Activated naive CD8-positive, alpha-beta T cell treated with anti-CD3 and anti-CD28 coated beads, Interleukin-2, amount 50 U/mL, for 16 hours (primary cell): Measurements from ENCODE around the gene SGSM1.

Source experiments
- DNase-seq: peaks from one replicate; pipeline ENCODE4 v3.0.0-alpha.2; 2020; ENCODE audit warnings: low read depth, low spot score

SGSM1 gene

GRCh38 chr22:24807284-24807950 is 1.4 kb downstream of the SGSM1 start:
- DNase-seq, result no peak

- DNase-seq, result no peak
These were observed 3.3 kb downstream of the SGSM1 start for GRCh38 chr22:24809331-24809730.

DNA sequence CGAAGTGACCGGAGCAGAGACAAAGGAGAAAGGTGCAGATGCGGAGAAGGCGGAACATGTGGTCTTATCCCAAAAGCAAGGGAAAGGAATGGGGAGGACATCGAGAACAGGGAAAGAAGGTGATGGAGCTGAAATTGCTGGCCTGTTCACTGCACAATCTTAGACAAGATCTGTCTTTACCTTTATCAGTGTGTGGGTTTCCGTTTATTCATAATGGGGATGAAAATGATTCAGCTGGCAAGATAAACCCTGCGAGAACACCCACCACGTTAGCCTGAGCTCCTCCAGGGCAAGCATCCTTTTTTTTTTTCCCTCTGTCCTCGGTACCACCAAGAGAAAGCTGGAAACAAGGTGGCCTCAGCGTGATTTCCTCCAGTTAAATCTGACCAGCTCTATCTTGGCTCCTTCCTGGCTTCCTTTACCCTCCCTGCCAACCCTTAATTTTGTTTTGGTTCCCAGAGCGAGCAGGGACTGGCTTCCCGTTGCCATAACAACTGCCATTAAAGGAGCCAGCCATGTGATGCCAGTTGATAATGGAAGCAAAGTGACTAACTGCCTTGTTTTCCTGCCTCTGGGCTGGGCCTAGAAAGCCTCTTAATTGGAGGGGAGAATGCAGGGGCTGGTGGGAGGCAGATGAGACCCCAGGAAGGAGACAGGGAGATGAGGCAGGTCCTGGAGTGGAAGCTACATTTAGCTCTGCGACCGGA is 4.2 kb downstream of the SGSM1 start:
- no peak for DNase-seq

DNA sequence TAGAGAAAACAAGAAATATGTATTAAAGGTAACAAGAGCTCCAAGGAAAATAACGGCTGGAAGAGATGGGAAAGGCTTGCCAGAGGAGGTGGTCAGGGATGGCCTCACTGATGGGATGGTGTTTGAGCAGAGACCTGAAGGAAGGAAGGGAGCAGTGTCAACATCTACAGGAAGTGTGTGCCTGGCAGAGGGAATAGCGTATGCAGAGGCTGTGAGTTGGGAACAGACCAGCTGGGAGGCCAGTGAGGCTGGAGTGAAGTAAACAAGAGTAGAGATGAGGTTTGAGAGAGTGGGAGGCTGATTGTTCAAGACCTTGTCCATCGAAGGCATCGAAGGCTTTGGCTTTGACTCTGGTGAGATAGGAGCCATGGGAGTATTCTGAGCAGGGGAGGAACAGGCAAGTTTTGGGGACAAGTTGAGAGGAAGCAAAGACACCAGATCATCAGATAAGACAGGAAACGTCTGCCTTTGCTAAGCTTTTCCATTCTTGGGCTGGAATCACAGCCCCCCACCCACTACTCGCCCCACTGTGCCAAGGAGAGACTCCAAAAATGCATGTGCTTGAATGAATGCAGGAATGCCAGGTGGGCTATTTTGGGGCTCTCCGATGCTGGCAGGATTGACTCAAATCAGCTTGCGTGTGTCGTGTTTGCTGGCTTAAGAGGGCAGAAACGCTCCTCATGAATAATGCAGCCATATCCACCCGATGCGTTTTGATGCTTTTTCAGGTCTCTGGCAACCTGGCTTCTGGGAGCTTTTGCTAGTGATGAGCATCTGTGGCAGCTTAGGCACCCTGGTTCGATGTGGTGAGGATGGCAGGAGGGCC is 7.2 kb downstream of the SGSM1 start:
- DNase-seq, result no peak

GRCh38 chr22:24813861-24814770 is 8.1 kb downstream of the SGSM1 start:
- DNase-seq, result no peak

DNA sequence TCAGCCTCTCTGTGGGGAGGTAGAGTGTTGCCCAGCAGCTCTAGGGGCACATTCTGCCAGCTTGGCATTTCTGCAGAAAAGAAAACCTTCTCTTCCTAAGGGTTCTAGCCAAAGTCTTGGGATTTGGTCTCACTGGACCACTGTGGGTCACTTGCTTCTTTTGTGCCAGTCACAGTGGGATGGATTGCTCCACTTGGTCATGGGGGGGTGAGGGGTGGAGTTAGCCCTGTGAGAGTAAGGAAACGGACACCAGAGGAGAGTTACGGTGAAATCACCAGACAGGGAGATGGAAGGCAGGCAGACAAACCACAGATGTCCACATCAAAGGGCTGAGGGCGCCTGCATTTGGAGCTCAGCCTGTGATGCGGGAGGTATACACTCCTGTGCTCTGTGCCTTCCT is 10.8 kb downstream of the SGSM1 start:
- no peak for DNase-seq

GRCh38 chr22:24819487-24819886 is 13.5 kb downstream of the SGSM1 start:
- DNase-seq, result no peak

- DNase-seq, result no peak
These were observed 14.0 kb downstream of the SGSM1 start for GRCh38 chr22:24819911-24820461.

- DNase-seq, result no peak
These were observed 16.5 kb downstream of the SGSM1 start for GRCh38 chr22:24822471-24822870.

- no peak for DNase-seq
These were observed 17.8 kb downstream of the SGSM1 start for GRCh38 chr22:24823787-24824186.

DNA sequence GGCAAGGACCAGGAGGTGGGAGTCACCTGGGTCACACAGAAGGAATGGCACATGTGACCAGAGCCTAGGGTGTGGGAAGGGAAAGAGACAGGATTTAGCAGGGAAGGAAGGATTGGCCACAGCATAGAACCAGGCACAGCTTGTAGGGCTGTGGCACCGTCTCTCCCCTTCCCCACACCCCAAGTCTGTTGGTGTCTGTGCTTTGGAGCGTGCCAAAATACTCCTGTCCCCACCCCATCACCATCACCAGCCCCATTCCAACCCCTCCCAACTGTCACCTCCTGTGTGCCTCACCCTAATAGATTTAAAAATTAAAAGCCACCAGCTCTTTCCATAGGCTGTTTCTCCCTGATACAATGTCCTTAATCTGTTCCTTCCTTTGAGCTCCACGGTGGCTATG is 18.2 kb downstream of the SGSM1 start:
- DNase-seq, result no peak

DNA sequence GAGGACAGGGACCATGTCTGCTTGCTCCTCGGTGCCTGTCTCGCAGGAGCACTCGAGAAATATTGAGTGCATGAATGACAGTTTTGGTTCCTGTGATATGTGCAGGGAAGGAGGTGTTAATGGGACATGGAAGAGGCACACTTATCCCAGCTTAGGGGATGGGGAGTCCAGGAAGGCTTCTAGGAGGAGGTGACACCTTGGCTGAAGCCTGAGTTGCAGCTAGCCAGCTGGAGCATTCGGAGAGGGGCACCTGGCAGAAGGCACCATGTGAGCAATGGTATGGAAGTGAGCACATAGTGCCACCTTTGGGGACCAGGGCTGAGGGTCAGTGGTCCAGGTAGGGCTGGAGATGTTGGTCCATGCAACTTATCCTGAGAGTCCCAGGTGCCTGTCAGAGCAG is 18.9 kb downstream of the SGSM1 start:
- no peak for DNase-seq

GRCh38 chr22:24826710-24827285 is 20.8 kb downstream of the SGSM1 start:
- no peak for DNase-seq

DNA sequence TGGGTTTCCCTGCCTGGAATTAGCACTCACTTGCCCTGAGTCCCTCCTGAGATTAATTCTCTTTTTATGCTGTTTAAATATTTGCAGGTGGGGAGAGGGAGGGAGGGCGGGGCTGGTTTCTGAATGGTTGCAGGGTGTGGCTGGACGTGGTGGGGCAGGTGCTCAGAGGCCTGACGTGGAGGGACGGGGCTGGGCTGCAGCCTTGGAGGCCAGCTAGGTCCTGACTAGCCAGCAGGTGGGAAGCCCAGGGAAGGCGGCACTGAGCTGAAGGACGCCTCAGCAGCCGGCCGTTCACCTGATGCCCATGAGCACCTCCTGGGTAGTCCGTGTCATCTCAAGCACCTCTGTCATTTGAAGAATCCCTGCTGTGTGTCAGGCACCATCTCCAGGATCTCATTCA is 21.3 kb downstream of the SGSM1 start:
- no peak for DNase-seq

- no peak for DNase-seq
These were observed 24.4 kb downstream of the SGSM1 start for GRCh38 chr22:24830205-24830979.

DNA sequence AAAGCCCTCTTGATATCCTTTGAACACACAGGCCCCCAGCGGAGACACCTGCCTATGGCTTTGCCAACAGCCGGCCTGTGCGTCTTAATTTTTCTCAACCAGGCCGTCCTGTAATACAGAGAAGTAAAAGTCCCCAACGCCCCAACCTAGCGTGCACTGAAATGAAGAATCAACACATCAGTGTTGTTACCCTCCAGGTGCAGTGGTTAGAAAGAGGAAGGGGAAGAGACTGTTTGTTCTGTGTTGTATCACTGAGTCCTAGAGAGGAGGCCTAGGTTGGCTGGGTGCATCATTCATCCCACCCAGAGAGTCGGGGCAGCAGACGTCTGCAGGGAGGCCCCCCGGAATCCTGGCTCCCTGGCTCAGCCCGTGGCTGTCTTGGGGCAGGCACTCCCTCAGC is 25.7 kb downstream of the SGSM1 start:
- DNase-seq, result no peak

DNA sequence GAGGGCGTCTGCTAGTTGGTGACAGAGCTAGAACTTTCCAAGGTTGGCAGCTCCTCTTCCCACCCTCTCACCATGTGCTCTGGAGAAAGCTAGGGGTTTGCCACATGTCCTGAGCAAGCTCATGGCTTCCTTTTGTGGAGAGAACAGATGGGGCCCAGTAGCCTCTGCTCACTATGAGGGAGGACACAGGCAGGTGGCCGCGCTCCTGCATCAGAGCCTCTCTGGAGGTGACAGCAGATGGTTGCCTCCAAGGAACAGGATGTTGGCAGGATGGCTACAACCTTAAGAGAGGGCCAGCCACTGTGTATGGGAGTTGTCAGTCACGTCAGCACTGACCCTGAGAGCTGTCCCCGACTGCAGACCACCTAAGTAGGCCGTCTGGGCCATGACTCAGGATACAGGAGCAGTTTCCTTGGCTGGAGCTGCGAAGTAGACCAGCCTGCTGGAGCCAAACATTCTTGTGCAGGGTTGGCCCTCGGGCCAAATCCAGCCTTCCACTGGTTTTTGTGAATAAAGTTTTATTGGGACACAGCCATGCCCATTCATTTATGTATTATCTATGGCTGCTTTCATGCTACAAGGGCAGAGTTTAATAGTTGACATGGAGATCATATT is 28.0 kb downstream of the SGSM1 start:
- DNase-seq, result no peak

DNA sequence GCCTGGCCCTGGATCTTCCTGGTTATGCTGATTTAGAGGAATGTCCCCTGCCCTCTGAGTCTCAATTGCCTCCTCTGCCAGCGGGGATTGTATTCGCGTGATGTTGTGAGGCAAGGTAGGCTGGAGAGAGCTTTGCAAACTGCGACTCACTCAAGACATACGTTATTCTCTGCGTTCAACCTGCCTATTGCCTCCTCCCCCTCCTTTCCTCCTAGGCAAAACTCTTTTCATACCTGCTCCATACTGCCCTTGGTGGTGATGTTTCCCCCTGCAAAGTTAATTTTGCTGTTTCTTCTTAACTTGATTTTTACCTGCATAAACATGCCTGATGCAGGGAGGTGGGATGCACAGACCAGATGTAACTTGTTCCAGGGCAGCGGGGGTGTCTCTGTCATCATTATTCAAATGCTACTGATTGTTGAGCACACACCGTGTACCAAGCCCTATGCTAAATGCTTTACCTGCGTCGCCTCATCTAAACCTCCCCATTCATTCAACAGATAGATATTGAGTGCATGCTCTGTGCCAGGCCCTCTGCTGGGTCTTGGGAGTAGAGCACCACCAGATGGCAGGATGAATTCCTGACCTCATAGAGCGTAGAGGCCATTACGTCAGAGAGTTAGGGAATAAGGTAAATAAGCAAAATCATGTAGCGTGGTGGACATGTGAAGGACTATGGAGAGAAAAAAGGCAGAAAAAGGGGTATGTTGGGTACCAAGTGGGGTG is 29.0 kb downstream of the SGSM1 start:
- DNase-seq, result no peak

GRCh38 chr22:24836282-24836681 is 30.3 kb downstream of the SGSM1 start:
- no peak for DNase-seq
